ENCODE data around the gene IFIT2. TPM values are rescaled to one million over a fixed set of nuclear protein-coding genes. Genes with fewer than 3 reads are reported as not detected.
"Not testable (repeated sequence)": the region's sequence is repeated elsewhere in the genome, so short reads cannot be mapped to it uniquely, and the experiment has no call there.

The IFIT2 gene
- total RNA-seq, 1 experiment from 2014 or later = 31.6 TPM

DNA sequence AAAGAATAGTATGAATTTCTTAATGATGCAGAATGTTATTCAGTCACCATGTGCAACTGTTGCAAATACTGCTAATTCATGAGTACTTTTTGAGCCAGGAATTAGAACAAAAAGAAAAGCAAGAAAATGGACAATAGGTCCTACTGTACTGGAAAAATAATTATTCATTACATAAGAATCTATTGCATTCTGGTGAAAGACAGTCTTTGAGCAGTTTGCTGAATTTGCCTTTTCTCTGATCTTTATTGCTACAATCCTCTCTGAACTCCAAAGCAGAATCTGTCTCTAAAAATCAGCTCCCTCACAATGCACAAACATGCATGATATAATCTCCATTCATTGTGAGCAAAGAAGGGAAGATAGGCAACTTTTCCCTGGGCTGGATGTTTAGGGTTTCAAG, 12.8 kb downstream of the IFIT2 start:
- no peak for ATAC-seq
- Histone ChIP-seq H3K9me3 (ENCODE audit: control insufficient read depth, insufficient read depth, low read depth, low read length) (no peaks in the 10 kb centered on the region), H3K36me3 (ENCODE audit: control insufficient read depth, insufficient read depth, low read length) (no peaks in the 10 kb centered on the region), H3K4me3 (ENCODE audit: low read depth in 2 of 2, low read length in 2 of 2) (no peak overlapping the region), H3K4me1 (ENCODE audit: control insufficient read depth, insufficient read depth, low read length) (0 out of 2 replicates have a peak, but pooled peaks cover 5% of the 10 kb centered on the region), H3K27ac (ENCODE audit: low read length) (no peak overlapping the region), H3K27me3 (ENCODE audit: control insufficient read depth, insufficient read depth, low read length) (no peaks in the 10 kb centered on the region)
- no peak for DNase-seq (ENCODE audit: low read depth, low spot score)
- intact Hi-C loops (cut with micrococcal nuclease; ENCODE audit: unreplicated experiment) = no loop called here
- TF ChIP-seq TCF7L2 (IDR thresholded peaks at IDR 0.05; ENCODE audit: low read depth, low read length) = no peak
- TF ChIP-seq, protein P1, sequence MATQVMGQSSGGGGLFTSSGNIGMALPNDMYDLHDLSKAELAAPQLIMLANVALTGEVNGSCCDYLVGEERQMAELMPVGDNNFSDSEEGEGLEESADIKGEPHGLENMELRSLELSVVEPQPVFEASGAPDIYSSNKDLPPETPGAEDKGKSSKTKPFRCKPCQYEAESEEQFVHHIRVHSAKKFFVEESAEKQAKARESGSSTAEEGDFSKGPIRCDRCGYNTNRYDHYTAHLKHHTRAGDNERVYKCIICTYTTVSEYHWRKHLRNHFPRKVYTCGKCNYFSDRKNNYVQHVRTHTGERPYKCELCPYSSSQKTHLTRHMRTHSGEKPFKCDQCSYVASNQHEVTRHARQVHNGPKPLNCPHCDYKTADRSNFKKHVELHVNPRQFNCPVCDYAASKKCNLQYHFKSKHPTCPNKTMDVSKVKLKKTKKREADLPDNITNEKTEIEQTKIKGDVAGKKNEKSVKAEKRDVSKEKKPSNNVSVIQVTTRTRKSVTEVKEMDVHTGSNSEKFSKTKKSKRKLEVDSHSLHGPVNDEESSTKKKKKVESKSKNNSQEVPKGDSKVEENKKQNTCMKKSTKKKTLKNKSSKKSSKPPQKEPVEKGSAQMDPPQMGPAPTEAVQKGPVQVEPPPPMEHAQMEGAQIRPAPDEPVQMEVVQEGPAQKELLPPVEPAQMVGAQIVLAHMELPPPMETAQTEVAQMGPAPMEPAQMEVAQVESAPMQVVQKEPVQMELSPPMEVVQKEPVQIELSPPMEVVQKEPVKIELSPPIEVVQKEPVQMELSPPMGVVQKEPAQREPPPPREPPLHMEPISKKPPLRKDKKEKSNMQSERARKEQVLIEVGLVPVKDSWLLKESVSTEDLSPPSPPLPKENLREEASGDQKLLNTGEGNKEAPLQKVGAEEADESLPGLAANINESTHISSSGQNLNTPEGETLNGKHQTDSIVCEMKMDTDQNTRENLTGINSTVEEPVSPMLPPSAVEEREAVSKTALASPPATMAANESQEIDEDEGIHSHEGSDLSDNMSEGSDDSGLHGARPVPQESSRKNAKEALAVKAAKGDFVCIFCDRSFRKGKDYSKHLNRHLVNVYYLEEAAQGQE (IDR thresholded peaks at IDR 0.05; ENCODE audit: insufficient read depth in 1 of 2, low read depth in 2 of 2, low read length in 1 of 2) = no peak
- in situ Hi-C loops (cut with HindIII; ENCODE audit: low pct_unique_long_range_greater_than_20kb, low sequenced_read_pairs) = no loop called here
- CTCF ChIA-PET = no interaction called here
- POLR2A ChIA-PET = no interaction called here
- BruUV-seq (replicated peaks) = no TSS peak

DNA sequence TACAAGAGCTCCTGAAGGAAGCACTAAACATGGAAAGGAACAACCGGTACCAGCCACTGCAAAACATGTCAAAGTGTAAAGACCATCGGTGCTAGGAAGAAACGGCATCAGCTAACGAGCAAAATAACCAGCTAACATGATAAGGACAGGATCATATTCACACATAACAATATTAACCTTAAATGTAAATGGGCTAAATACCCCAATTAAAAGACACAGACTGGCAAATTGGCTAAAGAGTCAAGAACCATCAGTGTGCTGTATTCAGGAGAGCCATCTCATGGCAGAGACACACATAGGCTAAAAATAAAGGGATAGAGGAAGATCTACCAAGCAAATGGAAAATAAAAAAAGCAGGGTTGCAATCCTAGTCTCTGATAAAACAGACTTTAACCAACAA, 16.2 kb downstream of the IFIT2 start:
- H3K4me3 ChIP-seq (ENCODE audit: low read depth in 2 of 2, low read length in 2 of 2); BruUV-seq (replicated peaks); DNase-seq (ENCODE audit: low read depth, low spot score); CTCF ChIA-PET; H3K27ac ChIP-seq (ENCODE audit: low read length); H3K4me1 ChIP-seq (ENCODE audit: control insufficient read depth, insufficient read depth, low read length); POLR2A ChIA-PET; H3K27me3 ChIP-seq (ENCODE audit: control insufficient read depth, insufficient read depth, low read length); H3K9me3 ChIP-seq (ENCODE audit: control insufficient read depth, insufficient read depth, low read depth, low read length); intact Hi-C loops (cut with micrococcal nuclease; ENCODE audit: unreplicated experiment); ATAC-seq; H3K36me3 ChIP-seq (ENCODE audit: control insufficient read depth, insufficient read depth, low read length); in situ Hi-C loops (cut with HindIII; ENCODE audit: low pct_unique_long_range_greater_than_20kb, low sequenced_read_pairs): not testable (repeated sequence)

DNA sequence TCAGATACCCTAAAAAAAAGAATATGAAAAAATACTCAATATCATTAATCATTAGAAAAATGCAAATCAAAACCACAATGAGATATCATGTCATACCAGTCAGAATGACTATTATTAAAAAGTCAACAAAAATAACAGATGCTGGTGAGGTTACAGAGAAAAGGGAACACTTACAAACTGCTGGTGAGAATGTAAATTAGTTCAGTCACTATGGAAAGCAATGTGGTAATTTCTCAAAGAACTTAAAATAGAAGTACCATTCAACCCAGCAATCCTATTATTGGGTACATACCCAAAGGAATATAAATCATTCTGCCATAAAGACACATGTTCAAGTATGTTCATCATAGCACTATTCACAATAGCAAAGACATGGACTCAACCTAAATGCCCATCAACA, 23.2 kb downstream of the IFIT2 start:
- CTCF ChIA-PET; H3K27me3 ChIP-seq (ENCODE audit: control insufficient read depth, insufficient read depth, low read length); H3K27ac ChIP-seq (ENCODE audit: low read length); BruUV-seq (replicated peaks); in situ Hi-C loops (cut with HindIII; ENCODE audit: low pct_unique_long_range_greater_than_20kb, low sequenced_read_pairs); H3K4me3 ChIP-seq (ENCODE audit: low read depth in 2 of 2, low read length in 2 of 2); H3K36me3 ChIP-seq (ENCODE audit: control insufficient read depth, insufficient read depth, low read length); DNase-seq (ENCODE audit: low read depth, low spot score); POLR2A ChIA-PET; H3K9me3 ChIP-seq (ENCODE audit: control insufficient read depth, insufficient read depth, low read depth, low read length); intact Hi-C loops (cut with micrococcal nuclease; ENCODE audit: unreplicated experiment); ATAC-seq: not testable (repeated sequence)
- peaks cover 13% of the 10 kb centered on the region for H3K4me1 ChIP-seq (ENCODE audit: control insufficient read depth, insufficient read depth, low read length)

DNA sequence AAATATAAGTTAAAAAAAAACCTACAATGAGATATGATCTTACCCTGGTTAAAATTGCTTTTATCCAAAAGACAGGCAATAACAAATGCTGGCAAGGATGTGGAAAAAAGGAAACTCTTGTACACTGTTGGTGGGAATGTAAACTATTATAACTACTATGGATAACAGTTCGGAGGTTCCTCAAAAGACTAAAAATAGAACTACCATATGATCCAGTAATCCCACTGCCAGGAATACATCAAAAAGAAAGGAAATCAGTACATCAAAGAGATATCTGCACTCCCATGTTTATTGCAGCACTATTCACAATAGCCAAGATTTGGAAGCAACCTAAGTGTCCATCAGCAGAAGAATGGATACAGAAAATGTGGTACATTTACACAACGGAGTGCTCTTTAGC, 24.0 kb downstream of the IFIT2 start:
- ATAC-seq; H3K27ac ChIP-seq (ENCODE audit: low read length); H3K36me3 ChIP-seq (ENCODE audit: control insufficient read depth, insufficient read depth, low read length); H3K9me3 ChIP-seq (ENCODE audit: control insufficient read depth, insufficient read depth, low read depth, low read length); CTCF ChIA-PET; H3K27me3 ChIP-seq (ENCODE audit: control insufficient read depth, insufficient read depth, low read length); intact Hi-C loops (cut with micrococcal nuclease; ENCODE audit: unreplicated experiment); H3K4me3 ChIP-seq (ENCODE audit: low read depth in 2 of 2, low read length in 2 of 2); POLR2A ChIA-PET; in situ Hi-C loops (cut with HindIII; ENCODE audit: low pct_unique_long_range_greater_than_20kb, low sequenced_read_pairs); DNase-seq (ENCODE audit: low read depth, low spot score); BruUV-seq (replicated peaks): not testable (repeated sequence)
- H3K4me1 ChIP-seq (ENCODE audit: control insufficient read depth, insufficient read depth, low read length) = peaks cover 21% of the 10 kb centered on the region
